ENCODE results near the gene NOSTRIN. TPM values are rescaled to one million over a fixed set of nuclear protein-coding genes. Genes with fewer than 3 reads are reported as not detected.

NOSTRIN gene
- total RNA-seq, 1 experiment from 2014 or later: 0.68 TPM

DNA sequence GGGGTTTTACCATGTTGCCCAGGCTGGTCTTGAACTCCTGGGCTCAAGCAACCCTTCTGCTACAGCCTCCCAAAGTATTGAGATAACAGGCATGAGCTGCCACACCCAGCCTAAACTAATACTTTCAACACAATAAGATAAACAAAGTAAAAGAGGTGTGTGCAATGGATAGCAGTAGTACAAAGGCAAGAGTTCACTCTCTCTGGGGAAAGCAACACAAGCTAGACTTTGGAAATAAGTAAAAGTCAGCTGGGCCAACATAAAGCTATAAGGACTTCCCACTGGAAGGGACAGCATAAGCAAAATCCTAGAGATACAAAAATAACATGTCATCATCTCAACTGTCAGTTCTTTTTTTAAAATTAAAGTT is 5.2 kb upstream of the NOSTRIN start:
- Histone ChIP-seq H3F3A (ENCODE audit: insufficient read depth, low read depth) (no peaks in the 10 kb centered on the region), H2AFZ (no peak overlapping the region), H3K9me3 (ENCODE audit: insufficient read depth, low read depth) (no peaks in the 10 kb centered on the region), H3K36me3 (ENCODE audit: low read depth) (no peaks in the 10 kb centered on the region), H3K9me2 (ENCODE audit: insufficient read depth) (no peaks in the 10 kb centered on the region), H3K27me3 (ENCODE audit: insufficient read depth, low read depth) (no peaks in the 10 kb centered on the region), H3K4me3 (no peak overlapping the region), H3K27ac (no peak overlapping the region), H3K4me1 (replicated peaks; ENCODE audit: insufficient read depth) (no peaks in the 10 kb centered on the region), H3K4me2 (no peak overlapping the region), H4K20me1 (ENCODE audit: insufficient read depth) (no peaks in the 10 kb centered on the region), H3K79me2 (ENCODE audit: low read depth) (no peaks in the 10 kb centered on the region)
- BruUV-seq (replicated peaks): no TSS peak
- no peak for DNase-seq
- TF ChIP-seq, protein P1, sequence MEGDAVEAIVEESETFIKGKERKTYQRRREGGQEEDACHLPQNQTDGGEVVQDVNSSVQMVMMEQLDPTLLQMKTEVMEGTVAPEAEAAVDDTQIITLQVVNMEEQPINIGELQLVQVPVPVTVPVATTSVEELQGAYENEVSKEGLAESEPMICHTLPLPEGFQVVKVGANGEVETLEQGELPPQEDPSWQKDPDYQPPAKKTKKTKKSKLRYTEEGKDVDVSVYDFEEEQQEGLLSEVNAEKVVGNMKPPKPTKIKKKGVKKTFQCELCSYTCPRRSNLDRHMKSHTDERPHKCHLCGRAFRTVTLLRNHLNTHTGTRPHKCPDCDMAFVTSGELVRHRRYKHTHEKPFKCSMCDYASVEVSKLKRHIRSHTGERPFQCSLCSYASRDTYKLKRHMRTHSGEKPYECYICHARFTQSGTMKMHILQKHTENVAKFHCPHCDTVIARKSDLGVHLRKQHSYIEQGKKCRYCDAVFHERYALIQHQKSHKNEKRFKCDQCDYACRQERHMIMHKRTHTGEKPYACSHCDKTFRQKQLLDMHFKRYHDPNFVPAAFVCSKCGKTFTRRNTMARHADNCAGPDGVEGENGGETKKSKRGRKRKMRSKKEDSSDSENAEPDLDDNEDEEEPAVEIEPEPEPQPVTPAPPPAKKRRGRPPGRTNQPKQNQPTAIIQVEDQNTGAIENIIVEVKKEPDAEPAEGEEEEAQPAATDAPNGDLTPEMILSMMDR (conservative IDR thresholded peaks at IDR 0.05): no peak
- TF ChIP-seq EZH2 (IDR thresholded peaks at IDR 0.05; ENCODE audit: low read depth): no peak
- intact Hi-C loops (cut with micrococcal nuclease; ENCODE audit: unreplicated experiment): no loop called here
- CTCF ChIA-PET: interaction anchor here (0.7 kb wide), 1 partner anchor 479 kb away, joined by 3 read pairs; no protein-coding TSS in a partner anchor
- POLR2A ChIA-PET (ENCODE audit: unreplicated experiment): no interaction called here

DNA sequence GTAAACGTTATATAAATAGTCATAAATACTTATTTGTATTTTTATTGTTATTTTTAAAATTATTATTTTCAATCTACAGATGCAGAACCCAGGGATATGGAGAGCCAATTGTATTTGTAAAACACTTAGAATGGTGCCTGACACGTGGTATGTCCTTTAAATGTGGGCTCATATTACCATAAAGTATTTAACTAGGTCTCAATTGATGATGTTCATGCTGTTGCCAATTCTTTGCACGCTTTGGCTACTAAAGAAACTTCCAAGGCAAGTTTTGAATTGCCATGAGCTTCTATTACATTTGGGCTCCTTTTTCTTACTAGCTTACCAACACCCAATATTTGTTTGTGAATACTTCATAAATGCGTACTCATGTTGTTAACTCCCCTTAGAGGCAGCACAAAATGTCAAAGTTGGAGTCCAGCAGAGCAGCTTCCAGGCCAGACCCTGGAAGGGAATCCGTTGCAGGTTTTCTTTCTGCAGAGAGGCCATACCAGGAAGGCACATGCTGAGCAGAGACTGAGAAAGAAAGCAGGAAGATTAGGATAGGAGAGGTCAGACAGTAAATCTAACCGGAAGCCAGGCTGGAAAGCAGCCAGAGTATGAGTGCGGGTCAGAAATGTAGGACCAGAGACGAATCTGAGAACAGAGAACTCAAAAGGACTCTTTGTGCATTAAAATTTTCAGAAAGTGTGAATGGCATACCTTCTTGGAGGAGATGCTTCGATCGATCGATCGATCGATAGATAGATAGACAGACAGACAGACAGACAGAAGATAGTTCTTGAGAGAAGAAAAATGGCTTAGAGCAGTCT is 4.2 kb upstream of the NOSTRIN start:
- ChIA-PET CTCF (no interaction called here), POLR2A (ENCODE audit: unreplicated experiment) (no interaction called here)
- H3F3A ChIP-seq (ENCODE audit: insufficient read depth, low read depth): no peaks in the 10 kb centered on the region
- no peak overlapping the region for H3K4me3 ChIP-seq
- H4K20me1 ChIP-seq (ENCODE audit: insufficient read depth): no peaks in the 10 kb centered on the region
- no peak for DNase-seq
- H3K9me2 ChIP-seq (ENCODE audit: insufficient read depth): no peaks in the 10 kb centered on the region
- intact Hi-C loops (cut with micrococcal nuclease; ENCODE audit: unreplicated experiment): no loop called here
- no peaks in the 10 kb centered on the region for H3K36me3 ChIP-seq (ENCODE audit: low read depth)
- no peaks in the 10 kb centered on the region for H3K9me3 ChIP-seq (ENCODE audit: insufficient read depth, low read depth)
- TF ChIP-seq, protein P1 (conservative IDR thresholded peaks at IDR 0.05): no peak
- TF ChIP-seq EZH2 (IDR thresholded peaks at IDR 0.05; ENCODE audit: low read depth): no peak
- H3K79me2 ChIP-seq (ENCODE audit: low read depth): no peaks in the 10 kb centered on the region
- H3K4me1 ChIP-seq (replicated peaks; ENCODE audit: insufficient read depth): no peaks in the 10 kb centered on the region; the same call in 1 of the 2 replicates
- no peak overlapping the region for H2AFZ ChIP-seq
- BruUV-seq (replicated peaks): no TSS peak
- H3K27ac ChIP-seq: no peak overlapping the region
- no peaks in the 10 kb centered on the region for H3K27me3 ChIP-seq (ENCODE audit: insufficient read depth, low read depth)
- no peak overlapping the region for H3K4me2 ChIP-seq

DNA sequence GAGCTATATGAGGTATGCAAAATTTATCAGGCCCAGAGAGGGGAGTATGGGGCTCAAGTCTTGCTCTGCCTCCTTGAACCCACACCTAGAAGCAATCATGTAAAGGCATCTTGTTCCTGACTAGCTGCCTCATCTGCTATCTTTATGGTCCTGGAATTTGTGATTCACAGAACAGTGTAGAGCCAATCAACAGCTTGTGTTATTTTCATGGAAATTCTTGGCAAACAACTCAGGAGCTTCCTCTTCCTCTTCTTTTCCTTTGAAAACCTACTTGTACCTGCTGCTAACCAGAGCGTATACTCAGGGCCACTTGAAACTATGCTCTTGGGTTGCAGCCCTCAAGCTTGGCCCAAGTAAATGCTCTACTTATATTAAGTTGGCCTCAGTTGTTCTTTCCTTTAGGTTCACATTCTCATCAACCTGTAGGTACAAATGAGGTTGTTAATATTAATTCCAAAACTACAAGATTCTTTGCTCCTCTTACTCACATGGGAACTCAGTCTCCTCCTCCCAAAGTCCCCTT is 3.5 kb upstream of the NOSTRIN start:
- Histone ChIP-seq H3K9me3 (ENCODE audit: insufficient read depth, low read depth) (no peaks in the 10 kb centered on the region), H3F3A (ENCODE audit: insufficient read depth, low read depth) (no peaks in the 10 kb centered on the region), H3K27ac (no peak overlapping the region), H3K4me2 (no peak overlapping the region), H3K9me2 (ENCODE audit: insufficient read depth) (no peaks in the 10 kb centered on the region), H3K27me3 (ENCODE audit: insufficient read depth, low read depth) (no peaks in the 10 kb centered on the region), H2AFZ (no peak overlapping the region), H4K20me1 (ENCODE audit: insufficient read depth) (no peaks in the 10 kb centered on the region), H3K4me3 (no peak overlapping the region), H3K79me2 (ENCODE audit: low read depth) (no peaks in the 10 kb centered on the region), H3K4me1 (replicated peaks; ENCODE audit: insufficient read depth) (no peaks in the 10 kb centered on the region; the same call in 1 of the 2 replicates), H3K36me3 (ENCODE audit: low read depth) (no peaks in the 10 kb centered on the region)
- ChIA-PET POLR2A (ENCODE audit: unreplicated experiment) (no interaction called here), CTCF (no interaction called here)
- DNase-seq: no peak
- no peak for TF ChIP-seq EZH2 (IDR thresholded peaks at IDR 0.05; ENCODE audit: low read depth)
- TF ChIP-seq, protein P1 (conservative IDR thresholded peaks at IDR 0.05): no peak
- BruUV-seq (replicated peaks): no TSS peak
- intact Hi-C loops (cut with micrococcal nuclease; ENCODE audit: unreplicated experiment): no loop called here
